Measurements from ENCODE around the gene KCNK15. TPM values are rescaled to one million over a fixed set of nuclear protein-coding genes. Genes with fewer than 3 reads are reported as not detected.

Gene KCNK15
- total RNA-seq, 1 donor, result under 0.01 TPM

GRCh38 chr20:44772636-44773035, 27.0 kb downstream of the KCNK15 start:
- Histone ChIP-seq H3K27me3 (ENCODE audit: insufficient read depth, low read length) (no peaks in the 10 kb centered on the region), H3K4me3 (ENCODE audit: low read length) (no peak overlapping the region), H3K4me1 (ENCODE audit: insufficient read depth, low read length) (no peaks in the 10 kb centered on the region), H3K9me3 (ENCODE audit: low read depth, low read length) (no peaks in the 10 kb centered on the region)

- Histone ChIP-seq H3K4me1 (ENCODE audit: insufficient read depth, low read length) (no peaks in the 10 kb centered on the region), H3K4me3 (ENCODE audit: low read length) (no peak overlapping the region), H3K9me3 (ENCODE audit: low read depth, low read length) (no peaks in the 10 kb centered on the region), H3K27me3 (ENCODE audit: insufficient read depth, low read length) (no peaks in the 10 kb centered on the region)
Observed at GRCh38 chr20:44773070-44773829, 27.6 kb downstream of the KCNK15 start.

- no peaks in the 10 kb centered on the region for H3K4me1 ChIP-seq (ENCODE audit: insufficient read depth, low read length)
- H3K9me3 ChIP-seq (ENCODE audit: low read depth, low read length), result no peaks in the 10 kb centered on the region
- H3K27me3 ChIP-seq (ENCODE audit: insufficient read depth, low read length), result peaks cover 2% of the 10 kb centered on the region
- H3K4me3 ChIP-seq (ENCODE audit: low read length), result no peak overlapping the region
Observed at GRCh38 chr20:44776980-44777379, 31.3 kb downstream of the KCNK15 start.

- H3K9me3 ChIP-seq (ENCODE audit: low read depth, low read length), result no peaks in the 10 kb centered on the region
- peaks cover 2% of the 10 kb centered on the region for H3K27me3 ChIP-seq (ENCODE audit: insufficient read depth, low read length)
- H3K4me1 ChIP-seq (ENCODE audit: insufficient read depth, low read length), result no peaks in the 10 kb centered on the region
- H3K4me3 ChIP-seq (ENCODE audit: low read length), result no peak overlapping the region
Observed at GRCh38 chr20:44780226-44780625, 34.6 kb downstream of the KCNK15 start.

GRCh38 chr20:44781118-44781517, 35.5 kb downstream of the KCNK15 start:
- Histone ChIP-seq H3K4me3 (ENCODE audit: low read length) (no peak overlapping the region), H3K27me3 (ENCODE audit: insufficient read depth, low read length) (peaks cover 2% of the 10 kb centered on the region), H3K4me1 (ENCODE audit: insufficient read depth, low read length) (no peaks in the 10 kb centered on the region), H3K9me3 (ENCODE audit: low read depth, low read length) (no peaks in the 10 kb centered on the region)

- H3K4me1 ChIP-seq (ENCODE audit: insufficient read depth, low read length), result no peaks in the 10 kb centered on the region
- H3K9me3 ChIP-seq (ENCODE audit: low read depth, low read length), result no peaks in the 10 kb centered on the region
- no peak overlapping the region for H3K4me3 ChIP-seq (ENCODE audit: low read length)
- H3K27me3 ChIP-seq (ENCODE audit: insufficient read depth, low read length), result peaks cover 2% of the 10 kb centered on the region
Observed at GRCh38 chr20:44781791-44782190, 36.1 kb downstream of the KCNK15 start.

GRCh38 chr20:44784688-44785087, 39.0 kb downstream of the KCNK15 start:
- peaks cover 2% of the 10 kb centered on the region for H3K27me3 ChIP-seq (ENCODE audit: insufficient read depth, low read length)
- no peaks in the 10 kb centered on the region for H3K9me3 ChIP-seq (ENCODE audit: low read depth, low read length)
- H3K4me1 ChIP-seq (ENCODE audit: insufficient read depth, low read length), result no peaks in the 10 kb centered on the region
- H3K4me3 ChIP-seq (ENCODE audit: low read length), result no peak overlapping the region

- Histone ChIP-seq H3K9me3 (ENCODE audit: low read depth, low read length) (no peaks in the 10 kb centered on the region), H3K27me3 (ENCODE audit: insufficient read depth, low read length) (peaks cover 2% of the 10 kb centered on the region), H3K4me1 (ENCODE audit: insufficient read depth, low read length) (no peaks in the 10 kb centered on the region), H3K4me3 (ENCODE audit: low read length) (no peak overlapping the region)
Observed at GRCh38 chr20:44785768-44786167, 40.1 kb downstream of the KCNK15 start.

GRCh38 chr20:44787299-44787698, 41.6 kb downstream of the KCNK15 start:
- no peaks in the 10 kb centered on the region for H3K27me3 ChIP-seq (ENCODE audit: insufficient read depth, low read length)
- H3K4me3 ChIP-seq (ENCODE audit: low read length), result no peak overlapping the region
- H3K9me3 ChIP-seq (ENCODE audit: low read depth, low read length), result no peaks in the 10 kb centered on the region
- H3K4me1 ChIP-seq (ENCODE audit: insufficient read depth, low read length), result no peaks in the 10 kb centered on the region

GRCh38 chr20:44788706-44789456, 43.2 kb downstream of the KCNK15 start:
- Histone ChIP-seq H3K9me3 (ENCODE audit: low read depth, low read length) (no peaks in the 10 kb centered on the region), H3K4me1 (ENCODE audit: insufficient read depth, low read length) (no peaks in the 10 kb centered on the region), H3K27me3 (ENCODE audit: insufficient read depth, low read length) (no peaks in the 10 kb centered on the region), H3K4me3 (ENCODE audit: low read length) (no peak overlapping the region)

GRCh38 chr20:44790638-44791393, 45.2 kb downstream of the KCNK15 start:
- H3K4me1 ChIP-seq (ENCODE audit: insufficient read depth, low read length), result no peaks in the 10 kb centered on the region
- H3K27me3 ChIP-seq (ENCODE audit: insufficient read depth, low read length), result no peaks in the 10 kb centered on the region
- H3K4me3 ChIP-seq (ENCODE audit: low read length), result no peak overlapping the region
- H3K9me3 ChIP-seq (ENCODE audit: low read depth, low read length), result no peaks in the 10 kb centered on the region

GRCh38 chr20:44792796-44793195, 47.1 kb downstream of the KCNK15 start:
- Histone ChIP-seq H3K4me1 (ENCODE audit: insufficient read depth, low read length) (no peaks in the 10 kb centered on the region), H3K9me3 (ENCODE audit: low read depth, low read length) (no peaks in the 10 kb centered on the region), H3K27me3 (ENCODE audit: insufficient read depth, low read length) (no peaks in the 10 kb centered on the region), H3K4me3 (ENCODE audit: low read length) (no peak overlapping the region)

GRCh38 chr20:44795836-44796235, 50.2 kb downstream of the KCNK15 start:
- H3K4me3 ChIP-seq (ENCODE audit: low read length), result no peak overlapping the region
- H3K27me3 ChIP-seq (ENCODE audit: insufficient read depth, low read length), result no peaks in the 10 kb centered on the region
- no peaks in the 10 kb centered on the region for H3K9me3 ChIP-seq (ENCODE audit: low read depth, low read length)
- H3K4me1 ChIP-seq (ENCODE audit: insufficient read depth, low read length), result no peaks in the 10 kb centered on the region

- Histone ChIP-seq H3K9me3 (ENCODE audit: low read depth, low read length) (no peaks in the 10 kb centered on the region), H3K4me1 (ENCODE audit: insufficient read depth, low read length) (no peaks in the 10 kb centered on the region), H3K4me3 (ENCODE audit: low read length) (no peak overlapping the region)
Observed at GRCh38 chr20:44796311-44796710, 50.6 kb downstream of the KCNK15 start.

GRCh38 chr20:44796758-44797457, 51.2 kb downstream of the KCNK15 start:
- H3K9me3 ChIP-seq (ENCODE audit: low read depth, low read length), result no peaks in the 10 kb centered on the region
- H3K27me3 ChIP-seq (ENCODE audit: insufficient read depth, low read length), result no peaks in the 10 kb centered on the region
- H3K4me3 ChIP-seq (ENCODE audit: low read length), result no peak overlapping the region
- no peaks in the 10 kb centered on the region for H3K4me1 ChIP-seq (ENCODE audit: insufficient read depth, low read length)

More at GRCh38 chr20:44796311-44796710, 50.6 kb downstream of the KCNK15 start:
- no peaks in the 10 kb centered on the region for H3K27me3 ChIP-seq (ENCODE audit: insufficient read depth, low read length)

All from mononuclear cell (primary cell).